Measurements from ENCODE around the gene AP1B1.

- no peak for TF ChIP-seq EZH2phosphoT487 (IDR thresholded peaks at IDR 0.05; ENCODE audit: low read depth)
- TF ChIP-seq, protein P1, sequence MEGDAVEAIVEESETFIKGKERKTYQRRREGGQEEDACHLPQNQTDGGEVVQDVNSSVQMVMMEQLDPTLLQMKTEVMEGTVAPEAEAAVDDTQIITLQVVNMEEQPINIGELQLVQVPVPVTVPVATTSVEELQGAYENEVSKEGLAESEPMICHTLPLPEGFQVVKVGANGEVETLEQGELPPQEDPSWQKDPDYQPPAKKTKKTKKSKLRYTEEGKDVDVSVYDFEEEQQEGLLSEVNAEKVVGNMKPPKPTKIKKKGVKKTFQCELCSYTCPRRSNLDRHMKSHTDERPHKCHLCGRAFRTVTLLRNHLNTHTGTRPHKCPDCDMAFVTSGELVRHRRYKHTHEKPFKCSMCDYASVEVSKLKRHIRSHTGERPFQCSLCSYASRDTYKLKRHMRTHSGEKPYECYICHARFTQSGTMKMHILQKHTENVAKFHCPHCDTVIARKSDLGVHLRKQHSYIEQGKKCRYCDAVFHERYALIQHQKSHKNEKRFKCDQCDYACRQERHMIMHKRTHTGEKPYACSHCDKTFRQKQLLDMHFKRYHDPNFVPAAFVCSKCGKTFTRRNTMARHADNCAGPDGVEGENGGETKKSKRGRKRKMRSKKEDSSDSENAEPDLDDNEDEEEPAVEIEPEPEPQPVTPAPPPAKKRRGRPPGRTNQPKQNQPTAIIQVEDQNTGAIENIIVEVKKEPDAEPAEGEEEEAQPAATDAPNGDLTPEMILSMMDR (IDR thresholded peaks at IDR 0.05; ENCODE audit: low read depth, low read length): no peak
These were observed 5.6 kb downstream of the AP1B1 start for GRCh38 chr22:29382580-29383302.

Data from OCI-LY3 (cell line).